ENCODE measurements around the gene RBM11.

- TF ChIP-seq PATZ1 (CRISPR knock-in tag; IDR thresholded peaks at IDR 0.05; ENCODE audit: borderline replicate concordance) (no peak), TCF4 (CRISPR knock-in tag; IDR thresholded peaks at IDR 0.05; ENCODE audit: borderline replicate concordance) (no peak), RARB (CRISPR knock-in tag; IDR thresholded peaks at IDR 0.05) (no peak), ZFP3 (CRISPR knock-in tag; IDR thresholded peaks at IDR 0.05) (no peak), ZC3H10 (CRISPR knock-in tag; IDR thresholded peaks at IDR 0.05) (no peak), ZNF70 (CRISPR knock-in tag; IDR thresholded peaks at IDR 0.05) (no peak), TOX (CRISPR knock-in tag; IDR thresholded peaks at IDR 0.05; ENCODE audit: borderline replicate concordance) (no peak), BACH2 (CRISPR knock-in tag; IDR thresholded peaks at IDR 0.05; ENCODE audit: borderline replicate concordance) (no peak), ARNTL (CRISPR knock-in tag; IDR thresholded peaks at IDR 0.05; ENCODE audit: borderline replicate concordance, low read depth) (no peak), SNAI2 (CRISPR knock-in tag; IDR thresholded peaks at IDR 0.05) (no peak)
- TF ChIP-seq, protein P1, sequence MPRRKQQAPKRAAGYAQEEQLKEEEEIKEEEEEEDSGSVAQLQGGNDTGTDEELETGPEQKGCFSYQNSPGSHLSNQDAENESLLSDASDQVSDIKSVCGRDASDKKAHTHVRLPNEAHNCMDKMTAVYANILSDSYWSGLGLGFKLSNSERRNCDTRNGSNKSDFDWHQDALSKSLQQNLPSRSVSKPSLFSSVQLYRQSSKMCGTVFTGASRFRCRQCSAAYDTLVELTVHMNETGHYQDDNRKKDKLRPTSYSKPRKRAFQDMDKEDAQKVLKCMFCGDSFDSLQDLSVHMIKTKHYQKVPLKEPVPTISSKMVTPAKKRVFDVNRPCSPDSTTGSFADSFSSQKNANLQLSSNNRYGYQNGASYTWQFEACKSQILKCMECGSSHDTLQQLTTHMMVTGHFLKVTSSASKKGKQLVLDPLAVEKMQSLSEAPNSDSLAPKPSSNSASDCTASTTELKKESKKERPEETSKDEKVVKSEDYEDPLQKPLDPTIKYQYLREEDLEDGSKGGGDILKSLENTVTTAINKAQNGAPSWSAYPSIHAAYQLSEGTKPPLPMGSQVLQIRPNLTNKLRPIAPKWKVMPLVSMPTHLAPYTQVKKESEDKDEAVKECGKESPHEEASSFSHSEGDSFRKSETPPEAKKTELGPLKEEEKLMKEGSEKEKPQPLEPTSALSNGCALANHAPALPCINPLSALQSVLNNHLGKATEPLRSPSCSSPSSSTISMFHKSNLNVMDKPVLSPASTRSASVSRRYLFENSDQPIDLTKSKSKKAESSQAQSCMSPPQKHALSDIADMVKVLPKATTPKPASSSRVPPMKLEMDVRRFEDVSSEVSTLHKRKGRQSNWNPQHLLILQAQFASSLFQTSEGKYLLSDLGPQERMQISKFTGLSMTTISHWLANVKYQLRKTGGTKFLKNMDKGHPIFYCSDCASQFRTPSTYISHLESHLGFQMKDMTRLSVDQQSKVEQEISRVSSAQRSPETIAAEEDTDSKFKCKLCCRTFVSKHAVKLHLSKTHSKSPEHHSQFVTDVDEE (CRISPR knock-in tag; IDR thresholded peaks at IDR 0.05): no peak
Measured at GRCh38 chr21:14241297-14241696, 25.3 kb downstream of the RBM11 start.
